NB4 (cell line): ENCODE results near the gene CDH13.

Experiments
- CTCF ChIP-seq: IDR thresholded peaks from one replicate; pipeline ENCODE4 v1.5.1; 2012; ENCODE audit warnings: low read depth, low read length
- MAX ChIP-seq: IDR thresholded peaks from 2 replicates; pipeline ENCODE4 v1.6.1; 2011; ENCODE audit warnings: low read depth, low read length
- POLR2A ChIP-seq: IDR thresholded peaks from 2 replicates; pipeline ENCODE4 v1.6.1; 2011; ENCODE audit warnings: mild to moderate bottlenecking; ENCODE audit not compliant: insufficient read length; ENCODE audit errors: extremely low read depth

- no peak for TF ChIP-seq CTCF
- TF ChIP-seq MAX = no peak
- no peak for TF ChIP-seq POLR2A
These were observed 273.1 kb downstream of the CDH13 start for GRCh38 chr16:82899731-82900450.
